KMS-11 (cell line): ENCODE measurements around the gene CCDC69.
"Not testable (repeated sequence)": the region's sequence is repeated elsewhere in the genome, so short reads cannot be mapped to it uniquely, and the experiment has no call there.

ENCODE experiments used
- H2AFZ ChIP-seq: fragments of 200-600 bp; sonication (generic); 2 replicates; pipeline ENCODE4 v1.6.1; 2016; ENCODE audit warnings: antibody characterized with exemption, mixed run types, low read depth
- H3K27ac ChIP-seq: fragments of 200-600 bp; sonication (generic); 2 replicates; pipeline ENCODE4 v1.6.1; 2016; ENCODE audit warnings: mild to moderate bottlenecking, mixed run types
- H3K27me3 ChIP-seq: fragments of 200-600 bp; sonication (generic); 2 replicates; pipeline ENCODE4 v1.6.1; 2017; ENCODE audit warnings: mild to moderate bottlenecking, low read depth, mixed run types, moderate library complexity; ENCODE audit not compliant: insufficient read depth
- H3K36me3 ChIP-seq: fragments of 200-600 bp; sonication (generic); 2 replicates; pipeline ENCODE4 v1.6.1; 2017; ENCODE audit warnings: mild to moderate bottlenecking, mixed run types; ENCODE audit not compliant: insufficient read depth
- H3K4me1 ChIP-seq: fragments of 200-600 bp; sonication (generic); 2 replicates; pipeline ENCODE4 v1.6.1; 2016; ENCODE audit warnings: mild to moderate bottlenecking, low read depth, mixed run types; ENCODE audit not compliant: poor library complexity, severe bottlenecking
- H3K4me2 ChIP-seq: fragments of 200-600 bp; sonication (generic); 2 replicates; pipeline ENCODE4 v1.7.0; 2016; ENCODE audit warnings: mild to moderate bottlenecking, mixed run types
- H3K4me3 ChIP-seq: fragments of 200-600 bp; sonication (generic); IDR thresholded peaks from 2 replicates; pipeline ENCODE4 v1.6.1; 2017; ENCODE audit warnings: low read depth, low read length, mixed read lengths; ENCODE audit not compliant: insufficient read depth
- H3K79me2 ChIP-seq: fragments of 200-600 bp; sonication (generic); 2 replicates; pipeline ENCODE4 v1.6.1; 2016; ENCODE audit warnings: low read depth, mixed run types; ENCODE audit not compliant: insufficient read depth
- H3K9ac ChIP-seq: fragments of 200-600 bp; sonication (generic); 2 replicates; pipeline ENCODE4 v1.6.1; 2016; ENCODE audit warnings: mild to moderate bottlenecking, mixed run types
- H4K20me1 ChIP-seq: fragments of 200-600 bp; sonication (generic); 2 replicates; pipeline ENCODE4 v1.6.1; 2016; ENCODE audit warnings: mild to moderate bottlenecking, mixed run types; ENCODE audit not compliant: insufficient read depth
- CTCF ChIP-seq: fragments of 200-600 bp; sonication (generic); conservative IDR thresholded peaks from 2 replicates; pipeline ENCODE4 v1.6.1; 2017; ENCODE audit warnings: low read depth, mild to moderate bottlenecking, antibody characterized with exemption, low read length, moderate library complexity, mixed read lengths

Gene CCDC69

DNA sequence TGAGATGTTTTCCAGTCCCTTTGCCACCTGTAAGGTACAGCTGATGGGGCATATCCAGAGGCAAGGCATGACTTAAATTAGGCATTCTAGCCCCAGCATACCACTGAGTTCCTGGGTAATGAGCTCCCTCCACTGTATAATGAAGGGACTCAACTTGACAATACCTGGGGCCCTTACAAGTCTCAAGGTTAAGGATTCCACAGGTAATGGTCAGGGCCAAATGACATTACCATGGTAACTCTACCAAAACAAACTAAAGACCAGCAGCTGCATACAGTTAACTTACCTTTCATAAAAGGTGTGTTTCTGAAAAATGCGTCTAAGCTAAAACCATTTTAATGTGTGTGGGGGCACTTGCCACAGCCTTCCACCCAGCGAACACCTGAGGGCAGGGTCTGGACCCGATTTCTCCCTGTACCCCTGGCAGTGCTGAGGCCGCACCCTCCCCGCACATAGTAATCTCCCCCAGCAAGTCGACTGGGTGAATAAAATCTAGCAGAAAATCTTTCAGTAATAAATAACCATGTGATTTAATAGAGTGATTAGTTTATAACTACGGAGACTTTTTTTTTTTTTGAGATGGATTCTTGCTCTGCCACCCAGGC lies 24.2 kb downstream of the CCDC69 start:
- Histone ChIP-seq H2AFZ (no peak overlapping the region), H3K27ac (no peak overlapping the region), H3K36me3 (no peaks in the 10 kb centered on the region), H3K4me2 (no peak overlapping the region), H3K27me3 (no peaks in the 10 kb centered on the region), H3K9ac (no peak overlapping the region), H4K20me1 (no peaks in the 10 kb centered on the region), H3K79me2 (no peaks in the 10 kb centered on the region), H3K4me1 (peaks cover 20% of the 10 kb centered on the region), H3K4me3 (no peak overlapping the region)
- no peak for TF ChIP-seq CTCF

DNA sequence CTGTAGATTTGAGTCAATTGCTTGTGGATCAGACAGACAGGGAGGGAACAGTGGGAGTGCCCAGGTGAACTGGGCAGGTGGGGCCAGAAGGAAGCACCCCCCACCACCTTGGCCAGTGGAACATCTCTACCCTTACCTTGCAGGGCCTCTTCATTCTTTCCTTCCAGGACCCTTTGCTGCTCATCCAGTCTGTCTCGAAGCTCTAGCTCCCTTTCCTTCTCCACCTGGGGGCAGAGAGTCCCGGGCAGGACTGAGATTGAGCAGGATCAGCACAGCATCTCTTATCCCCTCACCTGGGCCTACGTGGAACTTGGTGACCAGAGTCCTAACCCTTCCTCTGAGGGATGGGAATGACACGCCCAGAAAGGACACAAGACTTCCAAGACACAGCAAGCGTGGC lies 25.0 kb downstream of the CCDC69 start:
- no peaks in the 10 kb centered on the region for H3K79me2 ChIP-seq
- TF ChIP-seq CTCF, result no peak
- no peak overlapping the region for H3K4me2 ChIP-seq
- no peak overlapping the region for H3K9ac ChIP-seq
- no peak overlapping the region for H3K4me3 ChIP-seq
- H3K27ac ChIP-seq, result no peak overlapping the region
- no peaks in the 10 kb centered on the region for H3K27me3 ChIP-seq
- H3K4me1 ChIP-seq, result peaks cover 20% of the 10 kb centered on the region
- no peak overlapping the region for H2AFZ ChIP-seq
- no peaks in the 10 kb centered on the region for H4K20me1 ChIP-seq
- H3K36me3 ChIP-seq, result no peaks in the 10 kb centered on the region

GRCh38 chr5:151197291-151197600 lies 26.6 kb downstream of the CCDC69 start:
- H3K27ac ChIP-seq, H3K9ac ChIP-seq, H4K20me1 ChIP-seq, H2AFZ ChIP-seq, H3K36me3 ChIP-seq, H3K4me3 ChIP-seq, H3K4me2 ChIP-seq, H3K27me3 ChIP-seq, H3K79me2 ChIP-seq: not testable (repeated sequence)
- peaks cover 20% of the 10 kb centered on the region for H3K4me1 ChIP-seq

DNA sequence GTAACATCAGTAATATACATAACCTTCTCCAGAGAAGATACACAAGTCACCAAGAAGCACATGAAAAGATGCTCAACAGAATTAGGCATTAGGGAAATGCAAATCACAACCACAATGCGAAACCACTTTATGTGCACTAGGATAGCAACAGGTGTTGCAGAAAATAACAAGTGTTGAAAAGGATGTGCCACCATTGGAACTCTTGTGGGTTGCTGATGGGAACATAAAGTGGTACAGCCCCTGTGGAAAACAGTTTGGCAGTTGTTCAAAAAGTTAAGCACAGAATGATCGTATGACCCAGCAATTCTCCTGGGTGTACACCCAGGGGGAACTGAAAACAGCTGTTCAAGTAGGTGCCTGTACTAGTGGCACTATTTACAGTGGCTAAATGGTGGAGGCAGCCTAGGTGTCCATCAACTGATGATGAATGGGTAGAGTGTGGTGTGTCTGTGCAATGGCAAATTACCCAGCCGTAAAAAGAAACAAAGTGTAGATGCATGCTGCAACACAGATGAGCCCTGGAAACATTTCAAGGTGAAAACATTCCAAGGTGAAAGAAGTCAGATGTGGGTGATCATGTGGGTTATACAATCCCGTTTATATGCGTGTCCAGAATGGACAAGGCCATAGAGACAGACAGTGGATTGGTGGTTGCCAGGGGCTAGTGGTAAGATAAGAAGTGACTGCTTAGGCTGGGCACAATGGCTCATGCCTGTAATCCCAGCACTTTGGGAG lies 27.2 kb downstream of the CCDC69 start:
- Histone ChIP-seq H4K20me1 (no peaks in the 10 kb centered on the region), H3K27me3 (no peaks in the 10 kb centered on the region), H3K4me2 (peak overlapping the region; percentile 33), H3K4me3 (no peak overlapping the region), H3K36me3 (no peaks in the 10 kb centered on the region), H2AFZ (no peak overlapping the region), H3K4me1 (peaks cover 20% of the 10 kb centered on the region), H3K79me2 (no peaks in the 10 kb centered on the region), H3K9ac (no peak overlapping the region), H3K27ac (no peak overlapping the region)
- TF ChIP-seq CTCF, result no peak

GRCh38 chr5:151195622-151196021 lies 28.3 kb downstream of the CCDC69 start:
- H3K27ac ChIP-seq, result no peak overlapping the region
- no peaks in the 10 kb centered on the region for H3K79me2 ChIP-seq

More at GRCh38 chr5:151195622-151196021, 28.3 kb downstream of the CCDC69 start:
- Histone ChIP-seq H2AFZ (no peak overlapping the region), H3K4me2 (no peak overlapping the region), H3K36me3 (no peaks in the 10 kb centered on the region), H3K4me1 (peaks cover 20% of the 10 kb centered on the region), H3K9ac (no peak overlapping the region), H3K4me3 (no peak overlapping the region), H3K27me3 (no peaks in the 10 kb centered on the region), H4K20me1 (no peaks in the 10 kb centered on the region)
- no peak for TF ChIP-seq CTCF
